Measurements from ENCODE around the gene RASAL1. TPM values are rescaled to one million over a fixed set of nuclear protein-coding genes. Genes with fewer than 3 reads are reported as not detected.

The RASAL1 gene
- total RNA-seq, 4 donors from 2014 or later = not detected

DNA sequence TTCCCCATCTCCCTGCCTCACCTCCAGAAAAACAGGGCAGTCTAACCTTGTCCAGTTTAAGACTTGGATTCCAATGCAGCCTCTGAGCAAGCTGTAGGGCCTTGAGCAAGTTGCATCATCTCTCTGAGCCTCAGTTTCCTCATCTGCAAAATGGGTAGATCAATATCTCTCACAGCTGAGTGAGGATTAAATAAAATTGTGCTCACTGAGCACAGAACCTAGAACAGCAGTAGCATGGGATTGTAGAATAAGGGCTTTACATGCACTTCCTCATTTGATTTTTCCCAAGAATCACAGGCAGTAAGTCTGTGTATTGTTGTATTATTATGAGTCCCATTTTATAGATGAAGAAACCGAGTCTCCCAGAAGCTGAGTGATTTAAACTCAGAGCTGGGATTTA is 77.0 kb downstream of the RASAL1 start:
- TF ChIP-seq, protein P1, sequence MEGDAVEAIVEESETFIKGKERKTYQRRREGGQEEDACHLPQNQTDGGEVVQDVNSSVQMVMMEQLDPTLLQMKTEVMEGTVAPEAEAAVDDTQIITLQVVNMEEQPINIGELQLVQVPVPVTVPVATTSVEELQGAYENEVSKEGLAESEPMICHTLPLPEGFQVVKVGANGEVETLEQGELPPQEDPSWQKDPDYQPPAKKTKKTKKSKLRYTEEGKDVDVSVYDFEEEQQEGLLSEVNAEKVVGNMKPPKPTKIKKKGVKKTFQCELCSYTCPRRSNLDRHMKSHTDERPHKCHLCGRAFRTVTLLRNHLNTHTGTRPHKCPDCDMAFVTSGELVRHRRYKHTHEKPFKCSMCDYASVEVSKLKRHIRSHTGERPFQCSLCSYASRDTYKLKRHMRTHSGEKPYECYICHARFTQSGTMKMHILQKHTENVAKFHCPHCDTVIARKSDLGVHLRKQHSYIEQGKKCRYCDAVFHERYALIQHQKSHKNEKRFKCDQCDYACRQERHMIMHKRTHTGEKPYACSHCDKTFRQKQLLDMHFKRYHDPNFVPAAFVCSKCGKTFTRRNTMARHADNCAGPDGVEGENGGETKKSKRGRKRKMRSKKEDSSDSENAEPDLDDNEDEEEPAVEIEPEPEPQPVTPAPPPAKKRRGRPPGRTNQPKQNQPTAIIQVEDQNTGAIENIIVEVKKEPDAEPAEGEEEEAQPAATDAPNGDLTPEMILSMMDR (IDR thresholded peaks at IDR 0.05; ENCODE audit: low read depth) = no peak

DNA sequence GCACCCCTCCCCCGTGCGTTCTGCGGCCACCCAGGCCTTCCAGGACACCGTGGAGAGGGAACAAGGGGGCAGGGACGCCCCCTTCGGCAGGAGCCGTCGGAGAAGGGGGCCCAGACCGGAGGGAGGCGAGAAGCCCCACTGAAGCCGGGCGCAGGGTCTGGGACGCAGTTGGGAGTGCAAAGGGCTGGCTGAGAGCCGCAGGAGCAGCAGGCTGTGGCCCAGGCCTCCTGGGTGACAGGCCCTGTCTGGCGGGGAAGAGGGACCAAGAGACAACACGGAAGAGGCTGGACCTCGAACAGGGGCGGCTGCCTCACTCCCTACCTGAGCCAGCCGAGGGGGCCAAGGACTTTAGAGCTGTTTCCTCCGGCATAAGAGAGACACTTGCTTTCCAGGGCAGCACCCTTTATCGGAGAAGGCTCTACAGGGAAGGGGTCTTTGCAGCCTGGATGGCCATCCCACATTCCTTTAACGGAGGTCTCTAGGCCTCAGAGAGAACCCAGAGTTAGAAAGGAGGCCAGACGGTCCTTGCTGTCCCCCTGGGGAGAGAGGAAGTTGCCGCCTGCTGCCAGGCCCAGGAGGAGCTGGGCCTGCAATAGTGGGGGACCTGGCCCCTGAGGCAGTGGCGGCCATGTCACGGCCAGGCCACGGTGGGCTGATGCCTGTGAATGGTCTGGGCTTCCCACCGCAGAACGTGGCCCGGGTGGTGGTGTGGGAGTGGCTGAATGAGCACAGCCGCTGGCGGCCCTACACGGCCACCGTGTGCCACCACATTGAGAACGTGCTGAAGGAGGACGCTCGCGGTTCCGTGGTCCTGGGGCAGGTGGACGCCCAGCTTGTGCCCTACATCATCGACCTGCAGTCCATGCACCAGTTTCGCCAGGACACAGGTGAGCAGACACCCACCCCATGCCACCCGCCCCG is 77.7 kb downstream of the RASAL1 start:
- TF ChIP-seq, protein P1 (IDR thresholded peaks at IDR 0.05; ENCODE audit: low read depth) = no peak

DNA sequence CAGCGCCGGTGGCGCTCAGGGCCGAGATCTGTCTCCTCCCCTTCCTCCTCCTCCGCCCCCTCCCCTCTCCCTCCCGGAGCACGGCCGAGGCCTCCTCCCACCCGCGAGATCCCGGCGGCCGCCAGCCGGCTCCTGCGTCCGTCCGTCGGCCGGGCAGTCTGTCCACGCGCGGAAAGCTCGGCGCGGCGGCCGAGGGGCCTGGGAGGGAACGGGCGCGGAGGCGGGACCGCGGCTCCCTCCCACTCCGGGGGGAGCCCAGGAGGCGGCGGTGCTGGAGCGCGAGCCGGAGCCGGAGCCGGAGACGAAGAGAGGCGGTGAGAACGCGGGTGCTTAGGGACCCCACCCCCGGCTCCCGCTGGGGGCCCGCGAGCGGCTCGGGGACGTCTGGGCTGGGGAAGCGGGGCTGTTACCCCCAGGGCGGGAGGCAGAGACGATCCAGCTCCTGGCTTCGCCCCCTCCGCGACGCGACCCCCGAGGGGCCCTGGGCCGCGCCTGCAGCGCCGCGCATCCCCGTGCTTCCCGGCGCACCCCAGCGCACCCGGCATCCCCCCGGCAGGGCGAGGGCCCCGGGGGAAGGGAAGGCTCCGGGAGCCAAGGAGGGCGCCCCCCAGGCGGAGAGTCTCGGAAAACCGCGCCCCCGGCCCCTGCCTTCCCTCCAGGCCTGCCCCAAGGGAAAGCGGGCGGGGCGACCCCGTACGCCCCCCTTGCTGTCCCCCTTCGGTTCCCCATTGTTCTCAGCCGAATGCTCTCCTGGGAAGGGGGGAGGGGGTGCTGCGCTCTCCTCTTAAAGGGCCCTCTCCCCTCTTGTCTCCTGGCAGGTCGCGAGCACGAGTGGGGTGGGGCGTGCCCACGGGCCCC is 78.7 kb downstream of the RASAL1 start, which contains the start of gene DTX1:
Gene DTX1, plus strand, starts transcription at position 100 of the 858 bp plus-strand sequence. CDS start 1,463 bp downstream, outside the sequence.
- TF ChIP-seq, protein P1 (IDR thresholded peaks at IDR 0.05; ENCODE audit: low read depth) = no peak

DNA sequence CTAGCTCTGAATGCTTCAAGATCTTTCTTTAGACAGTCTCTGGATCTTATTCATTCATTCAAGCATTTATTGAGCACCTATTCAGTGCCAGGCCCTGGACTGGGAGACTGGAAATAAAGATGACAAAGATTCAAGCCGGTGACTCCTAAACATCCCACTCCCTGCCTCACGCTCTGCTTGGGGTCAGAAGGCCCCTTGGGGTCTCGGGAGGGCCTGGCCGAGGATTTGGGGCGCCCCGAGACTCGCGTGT is 79.3 kb downstream of the RASAL1 start:
- TF ChIP-seq, protein P1 (IDR thresholded peaks at IDR 0.05; ENCODE audit: low read depth) = no peak

DNA sequence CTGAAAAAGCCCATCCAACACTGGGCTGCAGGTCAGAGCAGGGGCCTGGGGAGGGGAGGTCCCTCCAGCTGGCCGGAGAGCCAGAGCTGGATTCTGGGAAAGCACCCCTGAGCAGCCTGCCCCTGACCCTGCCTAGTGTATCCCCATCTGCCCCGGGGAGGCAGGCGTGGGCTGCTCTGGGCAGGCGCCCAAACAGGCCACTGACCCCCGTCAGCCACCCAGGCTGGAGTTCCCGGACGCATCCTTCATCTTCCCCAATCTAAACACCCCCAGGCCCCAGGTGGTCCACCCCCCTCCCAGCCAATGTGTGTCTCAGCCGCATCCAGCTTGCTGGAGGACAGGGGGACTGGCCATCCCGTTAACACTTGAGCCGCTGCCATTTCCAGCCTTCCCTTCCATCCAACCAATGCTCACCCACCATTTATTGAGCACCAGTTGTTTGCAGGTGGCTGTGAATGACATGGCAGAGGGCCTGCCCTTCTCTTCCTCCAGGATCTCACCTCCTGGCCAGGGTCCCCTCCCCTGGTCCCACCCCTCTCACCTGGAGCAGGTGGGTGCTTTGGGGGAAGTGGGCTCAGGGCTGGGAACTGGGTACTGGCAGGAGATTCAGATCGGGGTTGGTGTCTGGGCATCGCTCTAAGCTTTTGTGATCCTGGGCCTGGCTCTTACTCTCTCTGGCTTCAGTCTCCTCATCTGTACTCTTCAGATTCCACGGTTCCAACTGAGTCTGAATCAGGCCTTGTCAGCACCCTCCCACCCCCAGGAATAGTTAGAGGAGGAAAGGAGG is 79.8 kb downstream of the RASAL1 start:
- TF ChIP-seq, protein P1 (IDR thresholded peaks at IDR 0.05; ENCODE audit: low read depth) = no peak

DNA sequence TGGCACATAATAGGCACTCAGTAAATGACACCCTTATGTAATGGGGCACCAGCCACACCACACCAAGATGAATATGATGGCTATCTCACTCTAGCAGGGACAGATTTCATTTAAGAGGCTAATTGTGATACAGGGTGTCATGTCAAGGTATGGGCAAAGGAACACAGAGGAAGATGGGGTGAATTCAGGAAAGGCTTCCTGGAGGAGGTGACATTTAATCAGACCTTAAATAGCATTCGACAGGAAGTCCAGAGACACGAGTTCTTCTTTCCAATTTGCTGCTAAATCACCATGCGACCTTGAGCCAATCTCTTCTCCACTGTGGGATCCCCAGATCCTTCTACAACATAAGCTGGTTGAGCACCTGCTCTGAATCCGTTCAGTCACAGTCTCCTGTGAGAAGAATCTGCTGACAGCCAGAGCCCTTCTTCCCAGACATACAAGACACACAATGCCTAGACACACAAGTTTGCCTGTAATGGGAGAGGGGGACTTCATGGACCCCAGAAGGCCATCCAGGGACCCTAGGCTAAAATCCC is 80.5 kb downstream of the RASAL1 start:
- TF ChIP-seq, protein P1 (IDR thresholded peaks at IDR 0.05; ENCODE audit: low read depth) = no peak
